Thyroid gland (tissue), 4 donors: ENCODE results near the gene PHPT1.

Experiments
- POLR2A ChIP-seq, 2 donors: fragments of 450-650 bp; IDR thresholded peaks; one replicate each; pipeline ENCODE4 v1.6.1; 2017; ENCODE audit warnings: antibody characterized with exemption in 2 of 2, mild to moderate bottlenecking in 2 of 2, moderate library complexity in 1 of 2
- TF ChIP-seq, protein P1 (sequence below), 6 experiments: fragments of 200-600 bp in 3 of 6; fragments of 450-650 bp in 3 of 6; sonication (generic) in 3 of 6; IDR thresholded peaks; one replicate each; pipeline ENCODE4 v1.5.1; 2016 to 2019; ENCODE audit warnings: antibody characterized with exemption in 6 of 6, mild to moderate bottlenecking in 2 of 6, inconsistent platforms in 1 of 6, moderate library complexity in 1 of 6

DNA sequence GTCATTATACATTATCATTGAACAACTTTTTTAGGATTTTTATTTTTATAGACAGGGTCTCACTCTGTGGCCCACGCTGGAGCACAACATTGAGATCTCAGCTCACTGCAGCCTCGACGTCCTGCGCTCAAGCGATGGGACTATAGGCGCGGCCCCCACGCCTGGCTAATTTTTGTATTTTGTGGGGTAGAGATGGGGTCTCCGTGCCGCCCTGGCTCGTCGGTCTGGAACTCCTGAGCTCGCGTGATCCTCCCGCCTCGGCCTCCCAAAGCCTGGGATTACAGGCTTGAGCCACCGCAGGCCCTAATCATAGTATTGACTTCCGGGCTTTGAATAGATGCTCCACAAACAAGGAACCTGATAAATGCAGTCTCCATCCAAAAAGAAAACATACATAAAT lies 18.3 kb downstream of the PHPT1 start:
- no peak for TF ChIP-seq POLR2A (IDR thresholded peaks at IDR 0.05)
- TF ChIP-seq, protein P1, sequence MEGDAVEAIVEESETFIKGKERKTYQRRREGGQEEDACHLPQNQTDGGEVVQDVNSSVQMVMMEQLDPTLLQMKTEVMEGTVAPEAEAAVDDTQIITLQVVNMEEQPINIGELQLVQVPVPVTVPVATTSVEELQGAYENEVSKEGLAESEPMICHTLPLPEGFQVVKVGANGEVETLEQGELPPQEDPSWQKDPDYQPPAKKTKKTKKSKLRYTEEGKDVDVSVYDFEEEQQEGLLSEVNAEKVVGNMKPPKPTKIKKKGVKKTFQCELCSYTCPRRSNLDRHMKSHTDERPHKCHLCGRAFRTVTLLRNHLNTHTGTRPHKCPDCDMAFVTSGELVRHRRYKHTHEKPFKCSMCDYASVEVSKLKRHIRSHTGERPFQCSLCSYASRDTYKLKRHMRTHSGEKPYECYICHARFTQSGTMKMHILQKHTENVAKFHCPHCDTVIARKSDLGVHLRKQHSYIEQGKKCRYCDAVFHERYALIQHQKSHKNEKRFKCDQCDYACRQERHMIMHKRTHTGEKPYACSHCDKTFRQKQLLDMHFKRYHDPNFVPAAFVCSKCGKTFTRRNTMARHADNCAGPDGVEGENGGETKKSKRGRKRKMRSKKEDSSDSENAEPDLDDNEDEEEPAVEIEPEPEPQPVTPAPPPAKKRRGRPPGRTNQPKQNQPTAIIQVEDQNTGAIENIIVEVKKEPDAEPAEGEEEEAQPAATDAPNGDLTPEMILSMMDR (IDR thresholded peaks at IDR 0.05): no peak
